HCT116 (cell line): ENCODE data around the gene PMPCB.

Experiments
- ELF1 ChIP-seq: IDR thresholded peaks from 2 replicates; pipeline ENCODE4 v1.6.1; 2012; ENCODE audit warnings: low read depth, borderline replicate concordance
- EZH2 ChIP-seq: fragments of 200-600 bp; sonication (generic); IDR thresholded peaks from 2 replicates; pipeline ENCODE4 v1.6.1; 2017; ENCODE audit warnings: antibody characterized with exemption, mixed run types
- EZH2phosphoT487 ChIP-seq: fragments of 200-600 bp; IDR thresholded peaks from 2 replicates; pipeline ENCODE4 v1.6.1; 2018; ENCODE audit warnings: antibody characterized with exemption, borderline replicate concordance
- POLR2A ChIP-seq: IDR thresholded peaks from 2 replicates; pipeline ENCODE4 v1.7.0; 2011; ENCODE audit warnings: borderline replicate concordance; ENCODE audit not compliant: insufficient read depth, insufficient read length; ENCODE audit errors: extremely low read depth
- SRF ChIP-seq: IDR thresholded peaks from 2 replicates; pipeline ENCODE4 v1.6.1; 2012; ENCODE audit warnings: low read depth
- YY1 ChIP-seq: IDR thresholded peaks from 2 replicates; pipeline ENCODE4 v1.6.1; 2011; ENCODE audit warnings: low read length, low read depth, moderate library complexity, mild to moderate bottlenecking; ENCODE audit not compliant: insufficient replicate concordance; ENCODE audit errors: extremely low read depth
- ZFX ChIP-seq: fragments of 450-650 bp; IDR thresholded peaks from 2 replicates; pipeline ENCODE4 v1.6.1; 2017
- TF ChIP-seq, protein P1 (sequence below): IDR thresholded peaks from 2 replicates; pipeline ENCODE4 v1.6.1; 2011; ENCODE audit warnings: mild to moderate bottlenecking, low read length, moderate library complexity; ENCODE audit not compliant: insufficient replicate concordance; ENCODE audit errors: extremely low read depth
- TF ChIP-seq, protein P2 (sequence below): IDR thresholded peaks from 2 replicates; pipeline ENCODE4 v1.6.1; 2012
- TF ChIP-seq, protein P3 (sequence below), 3 experiments: fragments of 200-600 bp in 1 of 3; sonication (generic) in 1 of 3; IDR thresholded peaks in 2 of 3; conservative IDR thresholded peaks in 1 of 3; 2 replicates each; pipeline ENCODE4 v1.5.1; 2012 to 2017; ENCODE audit warnings: low read depth in 2 of 3, low read length in 2 of 3, antibody characterized with exemption in 1 of 3, borderline replicate concordance in 1 of 3, control low read depth in 1 of 3, mild to moderate bottlenecking in 1 of 3, mixed read lengths in 1 of 3, mixed run types in 1 of 3, moderate library complexity in 1 of 3; ENCODE audit not compliant: insufficient read depth in 1 of 3
- TF ChIP-seq, protein P4 (sequence below): IDR thresholded peaks from 2 replicates; pipeline ENCODE4 v1.6.1; 2012; ENCODE audit warnings: low read depth

DNA sequence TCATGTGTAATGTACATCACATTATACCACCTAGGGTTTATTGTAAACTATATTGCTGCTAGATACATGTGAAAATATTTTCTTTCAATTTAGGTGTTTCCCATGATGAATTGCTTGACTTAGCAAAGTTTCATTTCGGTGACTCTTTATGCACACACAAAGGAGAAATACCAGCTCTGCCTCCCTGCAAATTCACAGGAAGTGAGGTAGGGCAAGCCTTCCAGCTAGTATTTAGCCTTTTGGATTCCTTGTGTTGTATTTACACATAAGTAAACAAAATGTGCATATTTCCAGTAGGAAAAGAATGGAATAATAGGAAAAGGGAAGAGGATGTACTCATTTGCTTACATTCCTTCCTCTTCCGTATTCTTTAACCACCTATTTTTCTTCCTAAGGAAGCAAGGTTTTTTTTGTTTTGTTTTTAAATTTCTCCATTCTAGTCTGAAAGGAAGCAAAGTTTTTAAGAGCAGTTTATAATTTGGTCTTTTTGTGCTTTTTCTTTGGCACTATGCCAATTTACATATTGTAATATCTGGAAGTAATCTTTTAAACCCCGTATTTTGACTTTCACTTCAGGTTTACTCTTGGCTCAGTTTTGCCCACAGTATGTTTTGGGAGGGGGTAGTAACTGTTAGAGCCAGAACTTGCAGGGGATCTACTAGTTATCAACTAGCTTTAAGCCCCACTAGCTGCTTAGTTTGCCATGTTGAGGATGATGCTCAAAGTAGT is 10.4 kb downstream of the PMPCB start:
- TF ChIP-seq, protein P1, sequence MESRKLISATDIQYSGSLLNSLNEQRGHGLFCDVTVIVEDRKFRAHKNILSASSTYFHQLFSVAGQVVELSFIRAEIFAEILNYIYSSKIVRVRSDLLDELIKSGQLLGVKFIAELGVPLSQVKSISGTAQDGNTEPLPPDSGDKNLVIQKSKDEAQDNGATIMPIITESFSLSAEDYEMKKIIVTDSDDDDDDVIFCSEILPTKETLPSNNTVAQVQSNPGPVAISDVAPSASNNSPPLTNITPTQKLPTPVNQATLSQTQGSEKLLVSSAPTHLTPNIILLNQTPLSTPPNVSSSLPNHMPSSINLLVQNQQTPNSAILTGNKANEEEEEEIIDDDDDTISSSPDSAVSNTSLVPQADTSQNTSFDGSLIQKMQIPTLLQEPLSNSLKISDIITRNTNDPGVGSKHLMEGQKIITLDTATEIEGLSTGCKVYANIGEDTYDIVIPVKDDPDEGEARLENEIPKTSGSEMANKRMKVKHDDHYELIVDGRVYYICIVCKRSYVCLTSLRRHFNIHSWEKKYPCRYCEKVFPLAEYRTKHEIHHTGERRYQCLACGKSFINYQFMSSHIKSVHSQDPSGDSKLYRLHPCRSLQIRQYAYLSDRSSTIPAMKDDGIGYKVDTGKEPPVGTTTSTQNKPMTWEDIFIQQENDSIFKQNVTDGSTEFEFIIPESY: no peak
- no peak for TF ChIP-seq SRF
- TF ChIP-seq YY1: no peak
- TF ChIP-seq POLR2A: no peak
- no peak for TF ChIP-seq EZH2
- TF ChIP-seq, protein P2, sequence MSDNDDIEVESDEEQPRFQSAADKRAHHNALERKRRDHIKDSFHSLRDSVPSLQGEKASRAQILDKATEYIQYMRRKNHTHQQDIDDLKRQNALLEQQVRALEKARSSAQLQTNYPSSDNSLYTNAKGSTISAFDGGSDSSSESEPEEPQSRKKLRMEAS: no peak
- TF ChIP-seq, protein P3, sequence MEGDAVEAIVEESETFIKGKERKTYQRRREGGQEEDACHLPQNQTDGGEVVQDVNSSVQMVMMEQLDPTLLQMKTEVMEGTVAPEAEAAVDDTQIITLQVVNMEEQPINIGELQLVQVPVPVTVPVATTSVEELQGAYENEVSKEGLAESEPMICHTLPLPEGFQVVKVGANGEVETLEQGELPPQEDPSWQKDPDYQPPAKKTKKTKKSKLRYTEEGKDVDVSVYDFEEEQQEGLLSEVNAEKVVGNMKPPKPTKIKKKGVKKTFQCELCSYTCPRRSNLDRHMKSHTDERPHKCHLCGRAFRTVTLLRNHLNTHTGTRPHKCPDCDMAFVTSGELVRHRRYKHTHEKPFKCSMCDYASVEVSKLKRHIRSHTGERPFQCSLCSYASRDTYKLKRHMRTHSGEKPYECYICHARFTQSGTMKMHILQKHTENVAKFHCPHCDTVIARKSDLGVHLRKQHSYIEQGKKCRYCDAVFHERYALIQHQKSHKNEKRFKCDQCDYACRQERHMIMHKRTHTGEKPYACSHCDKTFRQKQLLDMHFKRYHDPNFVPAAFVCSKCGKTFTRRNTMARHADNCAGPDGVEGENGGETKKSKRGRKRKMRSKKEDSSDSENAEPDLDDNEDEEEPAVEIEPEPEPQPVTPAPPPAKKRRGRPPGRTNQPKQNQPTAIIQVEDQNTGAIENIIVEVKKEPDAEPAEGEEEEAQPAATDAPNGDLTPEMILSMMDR (IDR thresholded peaks at IDR 0.05 in 2 of 3, conservative IDR thresholded peaks at IDR 0.05 in 1 of 3; ENCODE audit: borderline replicate concordance in 1 of 3, insufficient read depth in 1 of 3, low read depth in 2 of 3, low read length in 2 of 3): no peak
- TF ChIP-seq ZFX: no peak
- no peak for TF ChIP-seq EZH2phosphoT487
- no peak for TF ChIP-seq ELF1
- TF ChIP-seq, protein P4, sequence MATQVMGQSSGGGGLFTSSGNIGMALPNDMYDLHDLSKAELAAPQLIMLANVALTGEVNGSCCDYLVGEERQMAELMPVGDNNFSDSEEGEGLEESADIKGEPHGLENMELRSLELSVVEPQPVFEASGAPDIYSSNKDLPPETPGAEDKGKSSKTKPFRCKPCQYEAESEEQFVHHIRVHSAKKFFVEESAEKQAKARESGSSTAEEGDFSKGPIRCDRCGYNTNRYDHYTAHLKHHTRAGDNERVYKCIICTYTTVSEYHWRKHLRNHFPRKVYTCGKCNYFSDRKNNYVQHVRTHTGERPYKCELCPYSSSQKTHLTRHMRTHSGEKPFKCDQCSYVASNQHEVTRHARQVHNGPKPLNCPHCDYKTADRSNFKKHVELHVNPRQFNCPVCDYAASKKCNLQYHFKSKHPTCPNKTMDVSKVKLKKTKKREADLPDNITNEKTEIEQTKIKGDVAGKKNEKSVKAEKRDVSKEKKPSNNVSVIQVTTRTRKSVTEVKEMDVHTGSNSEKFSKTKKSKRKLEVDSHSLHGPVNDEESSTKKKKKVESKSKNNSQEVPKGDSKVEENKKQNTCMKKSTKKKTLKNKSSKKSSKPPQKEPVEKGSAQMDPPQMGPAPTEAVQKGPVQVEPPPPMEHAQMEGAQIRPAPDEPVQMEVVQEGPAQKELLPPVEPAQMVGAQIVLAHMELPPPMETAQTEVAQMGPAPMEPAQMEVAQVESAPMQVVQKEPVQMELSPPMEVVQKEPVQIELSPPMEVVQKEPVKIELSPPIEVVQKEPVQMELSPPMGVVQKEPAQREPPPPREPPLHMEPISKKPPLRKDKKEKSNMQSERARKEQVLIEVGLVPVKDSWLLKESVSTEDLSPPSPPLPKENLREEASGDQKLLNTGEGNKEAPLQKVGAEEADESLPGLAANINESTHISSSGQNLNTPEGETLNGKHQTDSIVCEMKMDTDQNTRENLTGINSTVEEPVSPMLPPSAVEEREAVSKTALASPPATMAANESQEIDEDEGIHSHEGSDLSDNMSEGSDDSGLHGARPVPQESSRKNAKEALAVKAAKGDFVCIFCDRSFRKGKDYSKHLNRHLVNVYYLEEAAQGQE: no peak
